HG02610 (cell line): ENCODE results near the gene USH2A.
A peak's percentile ranks its signal among the peaks of the same experiment; 100 is the strongest.

Experiments
- ATAC-seq: cut with Tn5 transposase; IDR thresholded peaks from one replicate; pipeline ENCODE4 v1.9.1; 2021; ENCODE audit warnings: mild to moderate bottlenecking, moderate library complexity; ENCODE audit not compliant: unreplicated experiment

Gene USH2A

GRCh38 chr1:215608646-215609045, 814.6 kb downstream of the USH2A start:
- ATAC-seq: no peak

GRCh38 chr1:215607412-215607811, 815.8 kb downstream of the USH2A start:
- ATAC-seq: no peak

DNA sequence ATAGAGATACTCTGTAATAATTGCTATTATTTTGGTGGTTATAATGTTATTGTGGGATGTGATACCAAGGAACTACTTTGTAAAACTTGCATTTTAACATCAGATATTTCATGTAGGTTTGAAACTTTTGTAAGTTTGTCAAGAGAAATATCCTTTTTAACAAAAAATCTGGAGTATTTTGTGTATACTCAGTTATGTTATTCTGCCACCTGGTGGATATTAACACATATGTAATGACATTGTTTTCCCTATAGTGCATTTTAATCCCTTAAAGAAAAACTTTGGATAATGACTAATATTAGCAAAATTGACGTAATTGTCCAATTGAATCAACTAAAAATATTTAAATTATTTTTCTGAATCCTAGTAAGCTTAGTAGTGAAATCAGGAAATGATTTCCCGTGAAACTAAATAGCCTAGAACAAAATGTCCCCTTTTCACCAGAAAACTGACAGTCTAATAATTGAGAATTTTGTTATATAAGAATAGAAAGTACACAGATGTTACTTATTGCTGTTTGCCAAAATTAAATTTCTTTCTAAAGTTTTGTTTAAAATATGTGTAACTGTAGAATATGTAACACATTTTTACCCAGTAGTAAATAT, 816.6 kb downstream of the USH2A start:
- no peak for ATAC-seq

- no peak for ATAC-seq
Observed at GRCh38 chr1:215606036-215606435, 817.2 kb downstream of the USH2A start.

GRCh38 chr1:215605011-215605621, 818.1 kb downstream of the USH2A start:
- no peak for ATAC-seq

GRCh38 chr1:215603319-215603718, 819.9 kb downstream of the USH2A start:
- no peak for ATAC-seq

- no peak for ATAC-seq
Observed at GRCh38 chr1:215601276-215601675, 822.0 kb downstream of the USH2A start.

- no peak for ATAC-seq
Observed at GRCh38 chr1:215600867-215601266, 822.4 kb downstream of the USH2A start.

DNA sequence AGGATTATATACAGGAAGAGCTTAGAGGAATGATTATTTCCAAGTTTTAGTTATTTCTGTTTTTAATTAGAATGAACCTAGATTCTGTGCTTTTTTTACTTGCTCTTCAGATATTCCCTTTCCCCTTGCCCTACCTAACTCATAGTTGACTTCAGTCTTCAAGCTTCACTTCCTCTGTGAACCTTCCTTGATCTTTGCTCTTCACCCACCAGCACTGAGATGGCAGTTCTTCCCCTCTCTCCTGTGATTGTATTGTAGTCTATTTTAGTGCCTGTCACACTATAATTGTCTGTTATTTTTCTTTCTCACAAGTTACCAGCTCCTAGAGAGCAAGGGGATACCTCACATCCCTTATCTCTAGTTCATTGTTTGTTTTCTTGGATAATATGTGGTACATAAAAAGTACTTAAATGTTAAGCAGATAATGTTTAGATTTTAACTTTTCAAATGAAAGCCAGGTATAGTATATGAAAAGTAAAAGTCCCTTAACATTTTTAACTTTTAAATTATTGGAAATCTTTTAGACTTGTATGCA, 822.9 kb downstream of the USH2A start:
- ATAC-seq: peak; percentile 45

GRCh38 chr1:215599418-215600074, 823.7 kb downstream of the USH2A start:
- ATAC-seq: no peak

DNA sequence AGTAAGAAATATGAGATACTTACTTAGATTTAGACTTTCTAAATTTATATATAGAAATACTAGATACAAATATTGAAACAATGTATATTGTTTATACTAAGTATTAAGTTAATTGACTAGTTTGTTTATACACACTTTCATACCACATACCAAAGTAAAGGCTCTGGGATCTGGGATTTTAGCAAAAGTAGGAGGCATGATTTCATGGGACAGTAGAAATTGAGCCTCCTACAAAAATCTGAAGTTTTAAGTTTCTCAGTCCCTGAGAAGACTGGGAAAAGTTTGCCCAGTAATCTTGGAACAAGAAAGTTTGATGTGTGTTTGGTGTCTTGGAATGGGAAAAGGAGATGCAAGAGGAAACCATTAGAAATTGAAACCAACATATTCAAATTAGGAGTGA, 825.3 kb downstream of the USH2A start:
- no peak for ATAC-seq

DNA sequence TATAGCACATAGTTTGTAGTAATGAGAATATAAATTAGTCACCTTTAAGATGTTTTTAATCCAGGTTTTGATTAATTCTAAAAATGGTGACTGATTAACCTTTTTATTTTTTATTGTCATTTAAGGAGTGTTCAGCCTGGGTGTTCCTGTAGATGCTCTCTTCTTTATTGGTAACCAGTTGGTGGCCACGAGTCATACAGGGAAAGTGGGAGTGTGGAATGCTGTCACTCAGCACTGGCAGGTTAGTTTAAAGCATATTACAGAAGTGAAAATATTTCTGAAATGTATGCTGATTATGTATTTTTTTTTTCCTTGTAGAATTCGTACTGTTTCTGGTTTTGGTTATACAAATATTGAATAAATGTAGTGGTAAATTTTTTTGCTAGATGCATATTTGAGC, 828.0 kb downstream of the USH2A start:
- no peak for ATAC-seq

GRCh38 chr1:215594640-215595039, 828.6 kb downstream of the USH2A start:
- no peak for ATAC-seq

GRCh38 chr1:215590779-215591491, 832.3 kb downstream of the USH2A start:
- no peak for ATAC-seq

GRCh38 chr1:215589650-215590435, 833.4 kb downstream of the USH2A start:
- no peak for ATAC-seq

DNA sequence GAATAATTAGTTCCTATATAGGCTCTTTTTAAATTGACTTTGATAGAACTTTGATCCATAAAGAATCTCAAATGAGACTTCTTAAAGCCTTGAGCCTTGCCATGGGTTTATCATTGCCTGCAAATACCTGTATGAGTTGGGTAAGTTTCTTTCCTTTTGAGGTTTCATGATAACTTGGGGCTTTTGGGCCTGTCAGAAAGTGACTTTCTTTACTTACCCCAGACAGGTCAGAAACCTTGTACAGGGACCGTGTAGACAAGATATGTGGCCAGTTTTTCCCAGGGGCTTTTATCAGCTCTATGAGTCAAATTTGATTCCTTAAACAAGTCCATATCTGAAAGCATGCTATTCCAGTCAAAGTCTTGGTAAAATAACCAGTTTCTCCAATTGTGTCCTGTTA, 838.9 kb downstream of the USH2A start:
- peak; percentile 83 for ATAC-seq

- ATAC-seq: peak; percentile 47
Observed at GRCh38 chr1:215583185-215583749, 840.0 kb downstream of the USH2A start.

- ATAC-seq: no peak
Observed at GRCh38 chr1:215581896-215582295, 841.4 kb downstream of the USH2A start.
